H1 (cell line): ENCODE data around the gene FGGY. TPM values are rescaled to one million over a fixed set of nuclear protein-coding genes. Genes with fewer than 3 reads are reported as not detected.

Source experiments
- CTCF ChIA-PET: fragments of 300-600 bp; sonication (Branson Sonifier 250); formaldehyde crosslinking; loops from one replicate; lab custom pipeline; 2021; ENCODE audit not compliant: partially characterized antibody; lab: Charles Lee
- POLR2A ChIA-PET: fragments of 300-600 bp; sonication (Branson Sonifier 250); formaldehyde crosslinking; loops from one replicate; lab custom pipeline; 2021; ENCODE audit warnings: inconsistent platforms; ENCODE audit not compliant: partially characterized antibody; lab: Charles Lee
- DNase-seq, 2 experiments: peaks; one replicate each; pipeline versions ENCODE4 v3.0.0 to v3.0.0-alpha.2; 2010 to 2022; ENCODE audit warnings: low spot score in 2 of 2, low read depth in 1 of 2, mixed read lengths in 1 of 2
- FAIRE-seq: peaks from 2 replicates; lab custom pipeline; 2011; peaks lifted over from hg19 to GRCh38; lab: Jason Lieb, UNC
- H2AFZ ChIP-seq: 2 replicates; pipeline ENCODE4 v1.8.1; 2012; ENCODE audit warnings: low read length, inconsistent platforms
- H2AK5ac ChIP-seq: 2 replicates; pipeline ENCODE4 v1.6.1; 2013; ENCODE audit warnings: low read depth, low read length
- H2BK120ac ChIP-seq: replicated peaks from 2 replicates; pipeline ENCODE3; 2013; ENCODE audit warnings: low read depth, low read length, inconsistent platforms
- H2BK12ac ChIP-seq: 2 replicates; pipeline ENCODE4 v1.6.1; 2013; ENCODE audit warnings: low read depth, low read length
- H2BK15ac ChIP-seq: 2 replicates; pipeline ENCODE4 v1.6.1; 2013; ENCODE audit warnings: low read length
- H2BK20ac ChIP-seq: 2 replicates; pipeline ENCODE4 v1.6.1; 2013; ENCODE audit warnings: low read length
- H2BK5ac ChIP-seq: 2 replicates; pipeline ENCODE4 v1.6.1; 2013; ENCODE audit warnings: low read depth, low read length
- H3K14ac ChIP-seq: 2 replicates; pipeline ENCODE4 v1.6.1; 2013; ENCODE audit warnings: inconsistent platforms; ENCODE audit not compliant: insufficient read length
- H3K18ac ChIP-seq: 2 replicates; pipeline ENCODE4 v1.6.1; 2013; ENCODE audit warnings: low read length; ENCODE audit errors: extremely low read depth
- H3K23ac ChIP-seq: 2 replicates; pipeline ENCODE4 v1.6.1; 2013; ENCODE audit warnings: inconsistent platforms; ENCODE audit not compliant: insufficient read length
- H3K23me2 ChIP-seq: 2 replicates; pipeline ENCODE4 v1.6.1; 2013; ENCODE audit warnings: low read depth, low read length
- H3K27ac ChIP-seq: 2 replicates; pipeline ENCODE4 v1.6.1; 2011; ENCODE audit warnings: low read depth, low read length, inconsistent platforms
- H3K27me3 ChIP-seq, 4 experiments: replicated peaks in 1 of 4; 1 replicate in 1 of 4; 2 replicates in 3 of 4; pipeline versions ENCODE4 v1.6.1 to v1.8.1; 2011 to 2013; ENCODE audit warnings: low read length in 3 of 4, mild to moderate bottlenecking in 3 of 4, inconsistent platforms in 2 of 4, mixed read lengths in 2 of 4, moderate library complexity in 1 of 4; ENCODE audit not compliant: control insufficient read depth in 3 of 4, insufficient read depth in 3 of 4; ENCODE audit errors: extremely low read depth in 1 of 4
- H3K36me3 ChIP-seq, 4 experiments: 2 replicates each; pipeline versions ENCODE4 v1.6.1 to v1.8.1; 2011 to 2013; ENCODE audit warnings: mild to moderate bottlenecking in 4 of 4, low read length in 3 of 4, moderate library complexity in 2 of 4, control low read depth in 1 of 4, inconsistent platforms in 1 of 4; ENCODE audit not compliant: insufficient read depth in 4 of 4, control insufficient read depth in 2 of 4
- H3K4ac ChIP-seq: replicated peaks from 2 replicates; pipeline ENCODE3; 2013; ENCODE audit warnings: low read length, low read depth, mixed read lengths, inconsistent platforms; ENCODE audit not compliant: insufficient read length
- H3K4me1 ChIP-seq, 4 experiments: replicated peaks in 1 of 4; 1 replicate in 1 of 4; 2 replicates in 3 of 4; pipeline versions ENCODE4 v1.6.1 to v1.8.1; 2011 to 2013; ENCODE audit warnings: low read length in 3 of 4, inconsistent platforms in 2 of 4, mixed read lengths in 1 of 4; ENCODE audit not compliant: insufficient read depth in 4 of 4, control insufficient read depth in 3 of 4
- H3K4me2 ChIP-seq, 2 experiments: 2 replicates each; pipeline versions ENCODE4 v1.6.1 to v1.8.1; 2011 to 2013; ENCODE audit warnings: low read depth in 2 of 2, low read length in 2 of 2, control low read depth in 1 of 2, inconsistent platforms in 1 of 2, mild to moderate bottlenecking in 1 of 2; ENCODE audit not compliant: insufficient read depth in 1 of 2
- H3K4me3 ChIP-seq, 4 experiments: fragments of 200-600, 300-600 bp in 1 of 4; sonication (generic), shearing (Covaris generic), sonication (Bioruptor Twin) in 1 of 4; 2 replicates each; pipeline versions ENCODE4 v1.5.1 to v1.8.1; 2011 to 2016; ENCODE audit warnings: low read length in 4 of 4, low read depth in 3 of 4, control low read depth in 2 of 4, inconsistent platforms in 2 of 4, mild to moderate bottlenecking in 2 of 4, mixed read lengths in 1 of 4, moderate library complexity in 1 of 4; ENCODE audit not compliant: insufficient read depth in 2 of 4; ENCODE audit errors: extremely low read depth in 1 of 4
- H3K56ac ChIP-seq: replicated peaks from 2 replicates; pipeline ENCODE3; 2013; ENCODE audit warnings: low read depth, mild to moderate bottlenecking, mixed read lengths, low read length, inconsistent platforms; ENCODE audit not compliant: insufficient read length
- H3K79me1 ChIP-seq: 2 replicates; pipeline ENCODE4 v1.6.1; 2013; ENCODE audit warnings: low read depth, low read length, control low read depth
- H3K79me2 ChIP-seq, 2 experiments: 2 replicates each; pipeline versions ENCODE4 v1.6.1 to v1.8.1; 2012 to 2013; ENCODE audit warnings: low read length in 2 of 2, mild to moderate bottlenecking in 2 of 2, inconsistent platforms in 1 of 2; ENCODE audit not compliant: insufficient read depth in 2 of 2, control insufficient read depth in 1 of 2
- H3K9ac ChIP-seq, 4 experiments: replicated peaks in 1 of 4; 1 replicate in 1 of 4; 2 replicates in 3 of 4; pipeline versions ENCODE4 v1.6.1 to v1.8.1; 2011 to 2013; ENCODE audit warnings: low read depth in 3 of 4, low read length in 3 of 4, control low read depth in 2 of 4, mild to moderate bottlenecking in 2 of 4, moderate library complexity in 2 of 4, inconsistent platforms in 1 of 4; ENCODE audit errors: extremely low read depth in 1 of 4
- H3K9me3 ChIP-seq, 2 experiments: 2 replicates each; pipeline versions ENCODE4 v1.6.1 to v1.8.1; 2012 to 2013; ENCODE audit warnings: mild to moderate bottlenecking in 2 of 2, moderate library complexity in 2 of 2, control low read depth in 1 of 2, inconsistent platforms in 1 of 2, low read depth in 1 of 2, low read length in 1 of 2, mixed read lengths in 1 of 2; ENCODE audit not compliant: insufficient read depth in 2 of 2
- H4K20me1 ChIP-seq, 2 experiments: replicated peaks in 1 of 2; 2 replicates each; pipeline versions ENCODE3 to v1.8.1; 2011 to 2013; ENCODE audit warnings: inconsistent platforms in 2 of 2, low read length in 2 of 2, mild to moderate bottlenecking in 1 of 2; ENCODE audit not compliant: insufficient read depth in 2 of 2, control insufficient read depth in 1 of 2
- H4K5ac ChIP-seq: 2 replicates; pipeline ENCODE4 v1.6.1; 2013; ENCODE audit warnings: low read length, low read depth, mixed read lengths, inconsistent platforms; ENCODE audit not compliant: insufficient read length
- H4K8ac ChIP-seq: 2 replicates; pipeline ENCODE4 v1.8.0; 2013; ENCODE audit warnings: mild to moderate bottlenecking, moderate library complexity, low read length, inconsistent platforms; ENCODE audit not compliant: insufficient read depth; ENCODE audit errors: extremely low read depth
- H4K91ac ChIP-seq: replicated peaks from 2 replicates; pipeline ENCODE3; 2013; ENCODE audit warnings: low read length, mixed read lengths, inconsistent platforms; ENCODE audit not compliant: insufficient read length
- TEAD4 ChIP-seq: IDR thresholded peaks from 2 replicates; pipeline ENCODE4 v1.6.1; 2012; ENCODE audit warnings: low read depth, low read length, inconsistent platforms, mixed read lengths
- WGBS, 2 experiments: shearing (Covaris generic) in 1 of 2; methylation state at CpG; one replicate each; pipeline versions ENCODE4 v1.1.6 to v1.1.7; 2013 to 2015; ENCODE audit warnings: low lambda C conversion rate in 2 of 2, mixed read lengths in 2 of 2, inconsistent platforms in 1 of 2, low coverage in 1 of 2, missing lambda C conversion rate in 1 of 2; ENCODE audit not compliant: insufficient replicate concordance in 2 of 2, insufficient coverage in 1 of 2, insufficient read length in 1 of 2; ENCODE audit errors: extremely low coverage in 1 of 2, missing lambda C conversion rate in 1 of 2; 5-methylcytosine and 5-hydroxymethylcytosine counted together
- polyA plus RNA-seq, 7 experiments: library from polyadenylated mRNA; depleted of rRNA in 3 of 7; stranded (reverse) in 5 of 7; unstranded in 2 of 7; fragments of >200 nt in 5 of 7; fragments of 200-250 nt in 2 of 7; gene quantifications; 1 replicate in 5 of 7; 2 replicates in 1 of 7; 4 replicates in 1 of 7; pipeline versions ENCODE4 v1.2.1 to v1.2.3, GENCODE V29; 2011 to 2013; ENCODE audit warnings: missing spikeins in 2 of 7, mixed read lengths in 2 of 7
- total RNA-seq: library from RNA; stranded (reverse); fragmentation: NEBNext Ultra II Directional; extraction: Animal tissue kit (Norgen Biotek cat#: 25700); gene quantifications from 2 replicates; pipeline ENCODE4 v1.2.1, GENCODE V29; 2021

The FGGY gene
- total and polyA plus RNA-seq, 2 of the 8 experiments (the other 6 are each of a cell fraction or from before 2014, with no cell fraction given): 10.3 to 12.5 TPM

DNA sequence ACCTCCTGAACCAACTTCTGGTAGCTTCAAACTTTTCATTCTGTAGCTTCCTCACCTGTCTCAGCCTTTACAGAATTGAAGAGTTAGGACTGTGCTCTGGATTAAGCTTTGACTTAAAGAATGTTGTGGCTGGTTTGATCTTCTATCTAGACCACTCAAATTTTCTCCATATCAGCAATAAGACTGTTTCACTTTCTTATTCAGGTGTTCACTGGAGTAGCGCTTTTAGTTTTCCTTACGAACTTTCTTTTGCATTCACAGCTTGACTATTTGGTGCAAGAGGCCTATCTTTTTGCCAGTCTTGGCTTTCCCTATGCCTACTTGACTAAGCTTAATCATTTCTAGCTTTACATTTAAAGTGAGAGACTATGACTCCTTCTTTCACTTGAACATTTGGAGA is 31.5 kb downstream of the FGGY start:
- WGBS, 2 experiments: 98% methylated on average over 2 of the region's 2 CpGs; no CpG with 5 or more reads in 1 of the 2 experiments
- no peak for TF ChIP-seq TEAD4

More for the DNA sequence above, 31.5 kb downstream of the FGGY start:
- CTCF ChIA-PET: interaction anchor here (0.8 to 1.4 kb wide), 4 partner anchors 9 to 288 kb away, joined by 3 to 6 read pairs (median 4); no protein-coding TSS in a partner anchor
- Histone ChIP-seq H2BK5ac (no peak overlapping the region), H3K27me3 (no peaks in the 10 kb centered on the region), H4K20me1 (no peaks in the 10 kb centered on the region), H2BK120ac (no peak overlapping the region), H3K23ac (no peak overlapping the region), H3K79me2 (no peaks in the 10 kb centered on the region), H3K4me3 (no peak overlapping the region), H2BK20ac (no peak overlapping the region), H3K4me2 (no peak overlapping the region), H3K27ac (no peak overlapping the region), H3K9me3 (no peaks in the 10 kb centered on the region), H2BK15ac (no peak overlapping the region), H3K36me3 (no peaks in the 10 kb centered on the region), H3K9ac (no peak overlapping the region), H3K14ac (no peak overlapping the region), H3K56ac (no peak overlapping the region), H3K23me2 (no peaks in the 10 kb centered on the region), H3K4me1 (no peaks in the 10 kb centered on the region), H2AFZ (no peak overlapping the region), H4K5ac (no peak overlapping the region), H2BK12ac (no peak overlapping the region), H4K91ac (no peak overlapping the region), H2AK5ac (no peak overlapping the region), H3K4ac (no peak overlapping the region), H4K8ac (no peak overlapping the region), H3K18ac (no peak overlapping the region), H3K79me1 (no peaks in the 10 kb centered on the region)
- DNase-seq (no peak), FAIRE-seq (no peak)
- POLR2A ChIA-PET: interaction anchor here (1.0 kb wide), 1 partner anchor 106 kb away, joined by 3 read pairs; no protein-coding TSS in a partner anchor
